ENCODE data around the gene COL18A1.
"Not testable (repeated sequence)": the region's sequence is repeated elsewhere in the genome, so short reads cannot be mapped to it uniquely, and the experiment has no call there.

COL18A1 gene

DNA sequence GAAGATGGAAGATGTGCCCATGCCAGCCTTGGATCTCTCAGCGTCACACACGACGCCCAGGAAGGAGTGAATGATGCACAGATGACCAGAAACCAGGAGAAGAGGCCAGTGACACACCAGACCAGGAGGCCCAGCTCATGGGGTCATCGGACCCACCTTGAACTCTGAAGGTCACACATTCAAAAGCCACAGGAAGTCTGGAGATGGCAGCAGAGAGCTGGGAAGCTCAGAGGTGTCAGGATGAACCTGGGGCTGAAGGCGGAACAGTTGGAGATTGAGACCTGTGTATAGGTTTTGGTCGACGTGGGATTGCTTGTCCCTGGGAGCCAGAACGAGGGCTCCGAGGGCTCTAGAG is 93.7 kb downstream of the COL18A1 start:
- no peak overlapping the region for H3K4ac ChIP-seq (ENCODE audit: low read length)
- peaks cover 0 to 20% of the 10 kb centered on the region in 2 donors for H3K36me3 ChIP-seq (replicated peaks in 1 of 2; ENCODE audit: control insufficient read depth in 2 of 2, insufficient read depth in 2 of 2, low read length in 2 of 2)
- no peak overlapping the region for H3K18ac ChIP-seq (ENCODE audit: low read length)
- H3K4me2 ChIP-seq (ENCODE audit: insufficient read depth, low read length, poor library complexity, severe bottlenecking), result no peak overlapping the region
- H2BK120ac ChIP-seq (ENCODE audit: low read depth, low read length), result no peak overlapping the region
- WGBS, 2 donors (ENCODE audit: extremely low coverage in 2 of 2, insufficient read length in 2 of 2, insufficient replicate concordance in 1 of 2), result no CpG with 5 or more reads among the region's 9 CpGs
- H3K4me3 ChIP-seq (ENCODE audit: low read length in 2 of 2), result no peak overlapping the region
- H3K9me3 ChIP-seq (replicated peaks in 1 of 2; ENCODE audit: control insufficient read depth in 2 of 2, insufficient read depth in 1 of 2, low read depth in 1 of 2, low read length in 2 of 2), result peaks cover 0 to 1% of the 10 kb centered on the region in 2 donors
- no peak overlapping the region for H2BK12ac ChIP-seq (ENCODE audit: low read length)
- H3K79me1 ChIP-seq (ENCODE audit: low read depth, low read length), result peaks cover 2% of the 10 kb centered on the region
- H3K27me3 ChIP-seq (ENCODE audit: control insufficient read depth in 3 of 3, insufficient read depth in 3 of 3, low read depth in 1 of 3, low read length in 3 of 3), result no peaks in the 10 kb centered on the region
- no peak overlapping the region for H2BK15ac ChIP-seq (ENCODE audit: low read length)
- no peak overlapping the region for H2BK5ac ChIP-seq (ENCODE audit: low read length)
- H2AK5ac ChIP-seq (ENCODE audit: low read depth, low read length), result no peak overlapping the region
- no peak for DNase-seq (ENCODE audit: low spot score)
- H3K27ac ChIP-seq (replicated peaks; ENCODE audit: low read length), result no peak overlapping the region
- H3K14ac ChIP-seq (ENCODE audit: low read length), result no peak overlapping the region
- H3K23ac ChIP-seq (ENCODE audit: low read depth, low read length, poor library complexity), result no peak overlapping the region
- no peaks in the 10 kb centered on the region for H3K4me1 ChIP-seq (ENCODE audit: control insufficient read depth in 2 of 2, insufficient read depth in 1 of 2, low read depth in 1 of 2, low read length in 2 of 2)
- H3K9ac ChIP-seq (ENCODE audit: low read depth, low read length, poor library complexity), result no peak overlapping the region
- H4K8ac ChIP-seq (ENCODE audit: low read depth, low read length), result no peak overlapping the region
- H4K91ac ChIP-seq (ENCODE audit: low read depth, low read length, poor library complexity), result no peak overlapping the region
- no peak overlapping the region for H2AFZ ChIP-seq (ENCODE audit: low read length)

DNA sequence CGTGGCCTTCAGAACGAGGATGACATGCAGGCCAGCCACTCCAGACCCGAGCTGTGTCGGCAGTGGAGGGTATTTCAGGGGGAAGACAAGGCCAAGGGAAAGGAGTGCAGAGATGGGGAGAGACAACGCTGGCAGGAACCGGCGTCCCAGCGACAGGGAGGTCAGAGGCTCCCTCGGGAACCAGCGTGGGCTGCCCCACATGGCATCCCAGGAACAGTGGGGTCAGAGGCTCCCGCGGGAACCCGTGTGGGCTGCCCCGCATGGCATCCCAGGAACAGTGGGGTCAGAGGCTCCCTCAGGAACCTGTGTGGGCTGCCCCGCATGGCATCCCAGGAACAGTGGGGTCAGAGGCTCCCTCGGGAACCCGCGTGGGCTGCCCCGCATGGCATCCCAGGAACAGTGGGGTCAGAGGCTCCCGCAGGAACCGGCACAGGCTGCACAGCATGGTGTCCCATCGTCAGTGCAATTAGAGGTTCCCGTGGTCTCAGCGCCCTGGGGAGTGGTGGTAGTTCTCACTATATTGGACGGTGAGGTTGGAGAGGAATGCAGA is 94.3 kb downstream of the COL18A1 start:
- Histone ChIP-seq H3K9me3 (replicated peaks in 1 of 2; ENCODE audit: control insufficient read depth in 2 of 2, insufficient read depth in 1 of 2, low read depth in 1 of 2, low read length in 2 of 2) (peaks cover 0 to 1% of the 10 kb centered on the region in 2 donors), H3K36me3 (replicated peaks in 1 of 2; ENCODE audit: control insufficient read depth in 2 of 2, insufficient read depth in 2 of 2, low read length in 2 of 2) (peaks cover 0 to 20% of the 10 kb centered on the region in 2 donors)
- DNase-seq (ENCODE audit: low spot score), result no peak

DNA sequence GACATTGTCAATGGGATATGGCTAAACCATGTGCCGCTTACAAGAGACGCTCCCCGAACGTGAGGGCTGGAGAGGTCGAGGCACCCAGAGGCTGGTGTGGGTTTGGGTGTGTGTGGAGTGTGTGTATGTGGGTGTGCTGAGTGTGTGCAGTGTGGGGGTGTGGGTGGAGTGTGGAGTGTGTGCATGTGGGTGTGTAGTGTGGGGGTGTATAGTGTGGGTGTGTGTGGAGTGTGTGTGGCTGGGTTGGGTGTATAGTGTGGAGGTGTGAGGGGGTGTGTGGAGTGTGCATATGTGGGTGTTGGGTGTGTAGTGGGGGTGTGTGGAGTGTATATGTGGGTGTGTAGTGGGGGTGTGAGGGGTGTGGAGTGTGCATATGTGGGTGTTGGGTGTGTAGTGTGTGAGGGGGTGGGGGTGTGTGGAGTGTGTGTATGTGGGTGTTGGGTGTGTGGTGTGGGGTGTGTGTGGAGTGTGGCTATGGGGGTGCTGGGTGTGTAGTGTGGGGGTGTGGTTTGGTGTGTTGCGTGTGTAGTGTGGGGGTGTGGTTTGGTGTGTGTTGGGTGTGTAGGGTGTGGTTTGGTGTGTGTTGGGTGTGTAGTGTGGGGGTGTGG is 95.1 kb downstream of the COL18A1 start:
- Histone ChIP-seq H3K4ac (ENCODE audit: low read length) (no peak overlapping the region), H2AFZ (ENCODE audit: low read length) (no peak overlapping the region), H3K36me3 (replicated peaks in 1 of 2; ENCODE audit: control insufficient read depth in 2 of 2, insufficient read depth in 2 of 2, low read length in 2 of 2) (peaks cover 0 to 20% of the 10 kb centered on the region in 2 donors), H2BK120ac (ENCODE audit: low read depth, low read length) (no peak overlapping the region), H4K91ac (ENCODE audit: low read depth, low read length, poor library complexity) (no peak overlapping the region), H3K9ac (ENCODE audit: low read depth, low read length, poor library complexity) (no peak overlapping the region), H2BK12ac (ENCODE audit: low read length) (peak overlapping the region; percentile 63), H2BK5ac (ENCODE audit: low read length) (no peak overlapping the region), H3K23ac (ENCODE audit: low read depth, low read length, poor library complexity) (no peak overlapping the region), H3K79me1 (ENCODE audit: low read depth, low read length) (peaks cover 2% of the 10 kb centered on the region), H4K8ac (ENCODE audit: low read depth, low read length) (no peak overlapping the region), H2BK15ac (ENCODE audit: low read length) (no peak overlapping the region), H3K4me3 (ENCODE audit: low read length in 2 of 2) (peak overlapping the region in 1 of 2 donors; percentile 40), H2AK5ac (ENCODE audit: low read depth, low read length) (no peak overlapping the region), H3K14ac (ENCODE audit: low read length) (peak overlapping the region; percentile 17), H3K9me3 (replicated peaks in 1 of 2; ENCODE audit: control insufficient read depth in 2 of 2, insufficient read depth in 1 of 2, low read depth in 1 of 2, low read length in 2 of 2) (peaks cover 0 to 1% of the 10 kb centered on the region in 2 donors), H3K18ac (ENCODE audit: low read length) (no peak overlapping the region), H3K4me2 (ENCODE audit: insufficient read depth, low read length, poor library complexity, severe bottlenecking) (no peak overlapping the region), H3K27ac (replicated peaks; ENCODE audit: low read length) (no peak overlapping the region), H3K4me1 (ENCODE audit: control insufficient read depth in 2 of 2, insufficient read depth in 1 of 2, low read depth in 1 of 2, low read length in 2 of 2) (no peaks in the 10 kb centered on the region), H3K27me3 (ENCODE audit: control insufficient read depth in 3 of 3, insufficient read depth in 3 of 3, low read depth in 1 of 3, low read length in 3 of 3) (no peaks in the 10 kb centered on the region)
- no CpG with 5 or more reads among the region's 6 CpGs for WGBS, 2 donors (ENCODE audit: extremely low coverage in 2 of 2, insufficient read length in 2 of 2, insufficient replicate concordance in 1 of 2)
- no peak for DNase-seq (ENCODE audit: low spot score)

More for the DNA sequence above, 94.3 kb downstream of the COL18A1 start:
- Histone ChIP-seq H4K91ac (ENCODE audit: low read depth, low read length, poor library complexity) (no peak overlapping the region), H2BK120ac (ENCODE audit: low read depth, low read length) (no peak overlapping the region), H3K18ac (ENCODE audit: low read length) (no peak overlapping the region), H4K8ac (ENCODE audit: low read depth, low read length) (no peak overlapping the region), H2BK12ac (ENCODE audit: low read length) (no peak overlapping the region), H3K4ac (ENCODE audit: low read length) (no peak overlapping the region), H3K23ac (ENCODE audit: low read depth, low read length, poor library complexity) (no peak overlapping the region), H3K4me3 (ENCODE audit: low read length in 2 of 2) (peak overlapping the region in 1 of 2 donors; percentile 13), H3K4me2 (ENCODE audit: insufficient read depth, low read length, poor library complexity, severe bottlenecking) (no peak overlapping the region), H3K4me1 (ENCODE audit: control insufficient read depth in 2 of 2, insufficient read depth in 1 of 2, low read depth in 1 of 2, low read length in 2 of 2) (no peaks in the 10 kb centered on the region), H2BK15ac (ENCODE audit: low read length) (no peak overlapping the region), H3K9ac (ENCODE audit: low read depth, low read length, poor library complexity) (no peak overlapping the region), H2BK5ac (ENCODE audit: low read length) (no peak overlapping the region), H3K27ac (replicated peaks; ENCODE audit: low read length) (no peak overlapping the region), H3K79me1 (ENCODE audit: low read depth, low read length) (peaks cover 2% of the 10 kb centered on the region), H2AFZ (ENCODE audit: low read length) (no peak overlapping the region), H3K27me3 (ENCODE audit: control insufficient read depth in 3 of 3, insufficient read depth in 3 of 3, low read depth in 1 of 3, low read length in 3 of 3) (no peaks in the 10 kb centered on the region), H3K14ac (ENCODE audit: low read length) (no peak overlapping the region), H2AK5ac (ENCODE audit: low read depth, low read length) (no peak overlapping the region)
- WGBS, 2 donors (ENCODE audit: extremely low coverage in 2 of 2, insufficient read length in 2 of 2, insufficient replicate concordance in 1 of 2), result no CpG with 5 or more reads among the region's 25 CpGs

DNA sequence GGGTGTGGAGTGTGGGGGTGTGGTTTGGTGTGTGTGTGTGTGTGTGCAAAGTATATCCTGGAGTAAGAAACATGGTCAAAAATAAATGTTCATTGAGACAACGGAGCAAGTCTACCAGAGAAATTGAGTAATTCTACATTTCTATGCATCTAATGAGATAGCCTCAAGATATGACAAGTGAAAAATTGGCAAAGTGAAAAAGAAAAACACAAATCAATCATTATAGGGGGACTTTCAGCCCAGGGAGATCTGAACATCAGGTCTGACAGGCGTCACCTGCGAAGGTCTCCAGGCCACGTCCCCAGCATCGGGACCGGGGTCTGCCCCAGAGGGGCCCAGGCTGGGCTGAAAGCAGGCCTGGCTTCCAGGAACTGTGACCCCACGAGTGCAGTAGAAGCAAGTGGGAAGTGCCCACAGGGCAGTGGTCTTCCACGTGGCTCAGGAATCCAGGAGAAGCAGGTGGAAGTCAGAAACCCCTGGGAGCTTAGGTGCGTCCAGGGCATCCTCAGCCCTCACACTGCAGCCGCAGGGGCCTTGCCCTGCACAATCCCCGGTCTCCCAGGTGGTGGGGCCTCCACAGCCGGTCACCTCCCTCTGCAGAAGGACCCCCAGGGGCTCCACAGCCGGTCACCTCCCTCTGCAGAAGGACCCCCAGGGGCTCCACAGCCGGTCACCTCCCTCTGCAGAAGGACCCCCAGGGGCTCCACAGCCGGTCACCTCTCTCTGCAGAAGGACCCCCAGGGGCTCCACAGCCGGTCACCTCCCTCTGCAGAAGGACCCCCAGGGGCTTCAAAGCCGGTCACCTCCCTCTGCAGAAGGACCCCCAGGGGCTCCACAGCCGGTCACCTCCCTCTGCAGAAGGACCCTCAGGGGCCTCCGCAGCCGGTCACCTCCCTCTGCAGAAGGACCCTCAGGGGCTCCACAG is 96.4 kb downstream of the COL18A1 start:
- H3K9me3 ChIP-seq (replicated peaks in 1 of 2; ENCODE audit: control insufficient read depth in 2 of 2, insufficient read depth in 1 of 2, low read depth in 1 of 2, low read length in 2 of 2); H3K18ac ChIP-seq (ENCODE audit: low read length); DNase-seq (ENCODE audit: low spot score); H2BK120ac ChIP-seq (ENCODE audit: low read depth, low read length); H2BK15ac ChIP-seq (ENCODE audit: low read length); H3K4ac ChIP-seq (ENCODE audit: low read length); H2BK5ac ChIP-seq (ENCODE audit: low read length); H3K4me1 ChIP-seq (ENCODE audit: control insufficient read depth in 2 of 2, insufficient read depth in 1 of 2, low read depth in 1 of 2, low read length in 2 of 2); H3K9ac ChIP-seq (ENCODE audit: low read depth, low read length, poor library complexity); H3K79me1 ChIP-seq (ENCODE audit: low read depth, low read length); H2AK5ac ChIP-seq (ENCODE audit: low read depth, low read length); H3K4me2 ChIP-seq (ENCODE audit: insufficient read depth, low read length, poor library complexity, severe bottlenecking); H3K27me3 ChIP-seq (ENCODE audit: control insufficient read depth in 3 of 3, insufficient read depth in 3 of 3, low read depth in 1 of 3, low read length in 3 of 3); H3K14ac ChIP-seq (ENCODE audit: low read length); H3K23ac ChIP-seq (ENCODE audit: low read depth, low read length, poor library complexity); H2AFZ ChIP-seq (ENCODE audit: low read length); H3K4me3 ChIP-seq (ENCODE audit: low read length in 2 of 2); H3K27ac ChIP-seq (replicated peaks; ENCODE audit: low read length); H4K91ac ChIP-seq (ENCODE audit: low read depth, low read length, poor library complexity); H4K8ac ChIP-seq (ENCODE audit: low read depth, low read length); H2BK12ac ChIP-seq (ENCODE audit: low read length): not testable (repeated sequence)
- no CpG with 5 or more reads among the region's 20 CpGs for WGBS, 2 donors (ENCODE audit: extremely low coverage in 2 of 2, insufficient read length in 2 of 2, insufficient replicate concordance in 1 of 2)
- H3K36me3 ChIP-seq (replicated peaks in 1 of 2; ENCODE audit: control insufficient read depth in 2 of 2, insufficient read depth in 2 of 2, low read length in 2 of 2), result peaks cover 0 to 13% of the 10 kb centered on the region in 2 donors
